Measurements from ENCODE around the gene LDHD.
"Not testable (repeated sequence)": the region's sequence is repeated elsewhere in the genome, so short reads cannot be mapped to it uniquely, and the experiment has no call there.

The LDHD gene

GRCh38 chr16:75099075-75099667, 17.4 kb downstream of the LDHD start:
- DNase-seq = no peak

GRCh38 chr16:75097941-75098901, 18.4 kb downstream of the LDHD start:
- DNase-seq = no peak

GRCh38 chr16:75097191-75097761, 19.3 kb downstream of the LDHD start:
- no peak for DNase-seq

GRCh38 chr16:75096656-75097055, 19.9 kb downstream of the LDHD start:
- no peak for DNase-seq

GRCh38 chr16:75095204-75095621, 21.4 kb downstream of the LDHD start:
- DNase-seq = no peak

- no peak for DNase-seq
These were observed 22.7 kb downstream of the LDHD start for GRCh38 chr16:75093598-75094540.

GRCh38 chr16:75092777-75093176, 23.8 kb downstream of the LDHD start:
- no peak for DNase-seq

- not testable (repeated sequence) for DNase-seq
These were observed 25.0 kb downstream of the LDHD start for GRCh38 chr16:75091619-75092018.

GRCh38 chr16:75090899-75091298, 25.7 kb downstream of the LDHD start:
- not testable (repeated sequence) for DNase-seq

GRCh38 chr16:75089486-75090202, 26.9 kb downstream of the LDHD start:
- no peak for DNase-seq

GRCh38 chr16:75088934-75089333, 27.6 kb downstream of the LDHD start:
- no peak for DNase-seq

- DNase-seq = no peak
These were observed 28.4 kb downstream of the LDHD start for GRCh38 chr16:75088216-75088615.

GRCh38 chr16:75087375-75087979, 29.1 kb downstream of the LDHD start:
- no peak for DNase-seq

- no peak for DNase-seq
These were observed 29.7 kb downstream of the LDHD start for GRCh38 chr16:75086688-75087374.

GRCh38 chr16:75086281-75086680, 30.3 kb downstream of the LDHD start:
- DNase-seq = no peak

- no peak for DNase-seq
These were observed 31.0 kb downstream of the LDHD start for GRCh38 chr16:75085556-75085955.

GRCh38 chr16:75083813-75084212, 32.8 kb downstream of the LDHD start:
- DNase-seq = no peak

GRCh38 chr16:75081179-75081859, 35.3 kb downstream of the LDHD start:
- DNase-seq = no peak

GRCh38 chr16:75080205-75081029, 36.2 kb downstream of the LDHD start:
- DNase-seq = no peak

All from NCI-H1930 (cell line).